K562 (cell line): Measurements from ENCODE around the gene MBNL1. TPM values are rescaled to one million over a fixed set of nuclear protein-coding genes. Genes with fewer than 3 reads are reported as not detected.

Source experiments
- CBX1 ChIP-seq: sonication (generic); IDR thresholded peaks from 2 replicates; pipeline ENCODE4 v1.6.1; 2016; ENCODE audit warnings: antibody characterized with exemption, low read depth, mild to moderate bottlenecking
- DMBX1 ChIP-seq: fragments of 250-450 bp; sonication (Bioruptor Pico); IDR thresholded peaks from 2 replicates; pipeline ENCODE4 v1.8.0; 2022; ENCODE audit warnings: inconsistent platforms, mild to moderate bottlenecking, moderate library complexity, borderline replicate concordance
- ETV6 ChIP-seq, 3 experiments: fragments of 150-350 bp in 1 of 3; sonication (generic) in 1 of 3; formaldehyde crosslinking in 1 of 3; IDR thresholded peaks; 2 replicates each; pipeline versions ENCODE4 v1.6.1 to v1.8.0; 2014 to 2022; ENCODE audit warnings: borderline replicate concordance in 2 of 3, low read depth in 2 of 3, antibody characterized with exemption in 1 of 3, low read length in 1 of 3, mild to moderate bottlenecking in 1 of 3, missing genetic modification reagents in 1 of 3
- FOXA3 ChIP-seq, 2 experiments: fragments of 450-650 bp in 1 of 2; sonication (generic) in 1 of 2; formaldehyde crosslinking; IDR thresholded peaks in 1 of 2; conservative IDR thresholded peaks in 1 of 2; 2 replicates each; pipeline versions ENCODE4 v1.4.0 to v1.8.0; 2020 to 2022; ENCODE audit warnings: mild to moderate bottlenecking in 2 of 2, missing genetic modification reagents in 1 of 2
- KAT2B ChIP-seq: IDR thresholded peaks from one replicate; pipeline ENCODE4 v1.6.1; 2012; ENCODE audit warnings: low read depth, mild to moderate bottlenecking, control low read depth, inconsistent platforms, low read length, moderate library complexity
- KLF13 ChIP-seq: fragments of 450-650 bp; IDR thresholded peaks from 2 replicates; pipeline ENCODE4 v1.6.1; 2016; ENCODE audit warnings: missing genetic modification characterization, low read depth, mild to moderate bottlenecking, missing compliant biosample characterization, moderate library complexity, borderline replicate concordance
- MAFK ChIP-seq: IDR thresholded peaks from 2 replicates; pipeline ENCODE4 v1.6.1; 2011; ENCODE audit warnings: low read length, improper control_type of control experiment
- NFE2 ChIP-seq: IDR thresholded peaks from 2 replicates; pipeline ENCODE4 v1.6.1; 2014; ENCODE audit warnings: antibody characterized with exemption, low read depth
- NFIC ChIP-seq: fragments of 450-650 bp; IDR thresholded peaks from 2 replicates; pipeline ENCODE4 v1.6.1; 2017; ENCODE audit warnings: mild to moderate bottlenecking, inconsistent platforms
- SMC3 ChIP-seq: conservative IDR thresholded peaks from 2 replicates; pipeline ENCODE4 v1.6.1; 2011; ENCODE audit warnings: low read depth, low read length, improper control_type of control experiment; ENCODE audit not compliant: insufficient read depth
- ZFP30 ChIP-seq: fragments of 250-450 bp; sonication (Bioruptor Pico); IDR thresholded peaks from 2 replicates; pipeline ENCODE4 v1.8.0; 2022; ENCODE audit warnings: moderate library complexity, mild to moderate bottlenecking, inconsistent platforms, borderline replicate concordance
- ZNF444 ChIP-seq: fragments of 250-450 bp; sonication (Bioruptor Pico); IDR thresholded peaks from 2 replicates; pipeline ENCODE4 v1.4.0; 2020; ENCODE audit warnings: mild to moderate bottlenecking, moderate library complexity
- ZNF561 ChIP-seq: fragments of 450-650 bp; formaldehyde crosslinking; conservative IDR thresholded peaks from 2 replicates; pipeline ENCODE4 v1.4.0; 2020; ENCODE audit warnings: mild to moderate bottlenecking, moderate library complexity
- ZNF668 ChIP-seq: fragments of 250-450 bp; sonication (Bioruptor Pico); IDR thresholded peaks from 2 replicates; pipeline ENCODE4 v1.8.0; 2022; ENCODE audit warnings: mild to moderate bottlenecking, inconsistent platforms
- polyA plus RNA-seq, 8 experiments: library from polyadenylated mRNA; depleted of rRNA in 4 of 8; stranded (reverse) in 5 of 8; unstranded in 3 of 8; fragments of >200 nt; fragmentation: Nextera tagmentation in 2 of 8; fragmentation: Illumina TruSeq in 1 of 8; extraction: Ambion mirVana in 2 of 8; extraction: Trizol in 1 of 8; gene quantifications; 2 replicates each; pipeline versions ENCODE4 v1.2.1 to v1.2.3, GENCODE V29; 2011 to 2014; ENCODE audit warnings: inconsistent platforms in 1 of 8, missing spikeins in 1 of 8
- total RNA-seq, 7 experiments: library from RNA; depleted of rRNA in 6 of 7; stranded (reverse); fragments of >200 nt in 6 of 7; fragmentation: Illumina TruSeq in 2 of 7; extraction: Trizol in 2 of 7; gene quantifications; 2 replicates each; pipeline versions ENCODE4 v1.2.1 to v1.2.3, GENCODE V29; 2011 to 2021; ENCODE audit warnings: low replicate concordance in 1 of 7
- TF ChIP-seq, protein P1 (sequence below), 2 experiments: fragments of 150-350 bp in 1 of 2; IDR thresholded peaks; 2 replicates each; pipeline ENCODE4 v1.6.1; 2012 to 2016; ENCODE audit warnings: low read depth in 2 of 2, low read length in 2 of 2, mild to moderate bottlenecking in 1 of 2, moderate library complexity in 1 of 2
- TF ChIP-seq, protein P2 (sequence below): fragments of 450-650 bp; IDR thresholded peaks from one replicate; pipeline ENCODE4 v1.6.1; 2018; ENCODE audit warnings: mild to moderate bottlenecking, moderate library complexity; ENCODE audit not compliant: partially characterized antibody
- TF ChIP-seq, protein P3 (sequence below): sonication (generic); formaldehyde crosslinking; IDR thresholded peaks from 2 replicates; pipeline ENCODE4 v1.8.1; 2023; ENCODE audit warnings: mild to moderate bottlenecking, missing genetic modification reagents
- TF ChIP-seq, protein P4 (sequence below): fragments of 250-450 bp; sonication (Bioruptor Pico); IDR thresholded peaks from 2 replicates; pipeline ENCODE4 v1.5.1; 2021; ENCODE audit warnings: mild to moderate bottlenecking
- TF ChIP-seq, protein P5 (sequence below): sonication (generic); formaldehyde crosslinking; IDR thresholded peaks from 2 replicates; pipeline ENCODE4 v1.8.0; 2022; ENCODE audit warnings: mild to moderate bottlenecking, low read depth, missing genetic modification reagents

MBNL1 gene
- total and polyA plus RNA-seq, 9 of the 15 experiments (the other 6 are each of a cell fraction or from before 2014, with no cell fraction given): 70.3 to 243 (median 220) TPM

DNA sequence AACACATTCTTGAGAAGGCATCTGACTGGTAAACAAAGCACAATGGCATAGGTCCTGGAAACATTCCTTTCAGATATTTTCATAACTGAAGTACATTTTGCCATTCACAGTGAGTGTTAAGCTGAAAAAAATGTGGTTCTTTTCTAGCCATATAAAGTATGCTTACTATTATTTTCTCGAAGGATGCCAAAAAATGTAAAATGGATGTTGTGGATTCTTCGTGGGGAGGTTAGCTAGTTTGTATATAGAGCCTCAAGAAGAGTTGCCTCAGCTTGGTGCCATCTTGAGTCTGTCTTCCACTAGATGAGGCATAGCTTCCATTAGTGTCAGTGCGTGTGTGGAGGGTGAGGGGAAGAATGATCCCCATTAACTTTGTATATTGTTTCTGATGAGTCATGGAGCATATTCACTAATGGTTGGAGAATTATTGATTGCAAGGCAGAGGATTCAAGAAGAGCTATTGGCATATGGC lies 4.1 kb downstream of the MBNL1 start (continued):
- TF ChIP-seq CBX1 (no peak), FOXA3 (CRISPR knock-in tag; conservative IDR thresholded peaks at IDR 0.05 in 1 of 2, IDR thresholded peaks at IDR 0.05 in 1 of 2) (no peak), MAFK (peak; percentile 49; the same call in 1 of the 2 replicates), NFIC (0 out of 2 replicates have a peak, but pooled peaks have one; percentile 17), KLF13 (no peak), ZNF444 (CRISPR knock-in tag) (no peak), ETV6 (IDR thresholded peaks at IDR 0.05; ENCODE audit: borderline replicate concordance in 1 of 2, low read depth in 2 of 2, low read length in 1 of 2) (no peak), ETV6 (CRISPR knock-in tag; IDR thresholded peaks at IDR 0.05; ENCODE audit: borderline replicate concordance) (no peak), NFE2 (peak; percentile 83; the same call in 1 of the 2 replicates), DMBX1 (CRISPR knock-in tag) (no peak), SMC3 (no peak), ZFP30 (CRISPR knock-in tag) (no peak), KAT2B (no peak), ZNF668 (CRISPR knock-in tag) (no peak), ZNF561 (CRISPR knock-in tag) (no peak)
- TF ChIP-seq, protein P1, sequence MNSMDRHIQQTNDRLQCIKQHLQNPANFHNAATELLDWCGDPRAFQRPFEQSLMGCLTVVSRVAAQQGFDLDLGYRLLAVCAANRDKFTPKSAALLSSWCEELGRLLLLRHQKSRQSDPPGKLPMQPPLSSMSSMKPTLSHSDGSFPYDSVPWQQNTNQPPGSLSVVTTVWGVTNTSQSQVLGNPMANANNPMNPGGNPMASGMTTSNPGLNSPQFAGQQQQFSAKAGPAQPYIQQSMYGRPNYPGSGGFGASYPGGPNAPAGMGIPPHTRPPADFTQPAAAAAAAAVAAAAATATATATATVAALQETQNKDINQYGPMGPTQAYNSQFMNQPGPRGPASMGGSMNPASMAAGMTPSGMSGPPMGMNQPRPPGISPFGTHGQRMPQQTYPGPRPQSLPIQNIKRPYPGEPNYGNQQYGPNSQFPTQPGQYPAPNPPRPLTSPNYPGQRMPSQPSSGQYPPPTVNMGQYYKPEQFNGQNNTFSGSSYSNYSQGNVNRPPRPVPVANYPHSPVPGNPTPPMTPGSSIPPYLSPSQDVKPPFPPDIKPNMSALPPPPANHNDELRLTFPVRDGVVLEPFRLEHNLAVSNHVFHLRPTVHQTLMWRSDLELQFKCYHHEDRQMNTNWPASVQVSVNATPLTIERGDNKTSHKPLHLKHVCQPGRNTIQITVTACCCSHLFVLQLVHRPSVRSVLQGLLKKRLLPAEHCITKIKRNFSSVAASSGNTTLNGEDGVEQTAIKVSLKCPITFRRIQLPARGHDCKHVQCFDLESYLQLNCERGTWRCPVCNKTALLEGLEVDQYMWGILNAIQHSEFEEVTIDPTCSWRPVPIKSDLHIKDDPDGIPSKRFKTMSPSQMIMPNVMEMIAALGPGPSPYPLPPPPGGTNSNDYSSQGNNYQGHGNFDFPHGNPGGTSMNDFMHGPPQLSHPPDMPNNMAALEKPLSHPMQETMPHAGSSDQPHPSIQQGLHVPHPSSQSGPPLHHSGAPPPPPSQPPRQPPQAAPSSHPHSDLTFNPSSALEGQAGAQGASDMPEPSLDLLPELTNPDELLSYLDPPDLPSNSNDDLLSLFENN (IDR thresholded peaks at IDR 0.05; ENCODE audit: low read depth in 2 of 2, low read length in 2 of 2): no peak
- TF ChIP-seq, protein P2, sequence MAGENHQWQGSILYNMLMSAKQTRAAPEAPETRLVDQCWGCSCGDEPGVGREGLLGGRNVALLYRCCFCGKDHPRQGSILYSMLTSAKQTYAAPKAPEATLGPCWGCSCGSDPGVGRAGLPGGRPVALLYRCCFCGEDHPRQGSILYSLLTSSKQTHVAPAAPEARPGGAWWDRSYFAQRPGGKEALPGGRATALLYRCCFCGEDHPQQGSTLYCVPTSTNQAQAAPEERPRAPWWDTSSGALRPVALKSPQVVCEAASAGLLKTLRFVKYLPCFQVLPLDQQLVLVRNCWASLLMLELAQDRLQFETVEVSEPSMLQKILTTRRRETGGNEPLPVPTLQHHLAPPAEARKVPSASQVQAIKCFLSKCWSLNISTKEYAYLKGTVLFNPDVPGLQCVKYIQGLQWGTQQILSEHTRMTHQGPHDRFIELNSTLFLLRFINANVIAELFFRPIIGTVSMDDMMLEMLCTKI: no peak
- TF ChIP-seq, protein P3, sequence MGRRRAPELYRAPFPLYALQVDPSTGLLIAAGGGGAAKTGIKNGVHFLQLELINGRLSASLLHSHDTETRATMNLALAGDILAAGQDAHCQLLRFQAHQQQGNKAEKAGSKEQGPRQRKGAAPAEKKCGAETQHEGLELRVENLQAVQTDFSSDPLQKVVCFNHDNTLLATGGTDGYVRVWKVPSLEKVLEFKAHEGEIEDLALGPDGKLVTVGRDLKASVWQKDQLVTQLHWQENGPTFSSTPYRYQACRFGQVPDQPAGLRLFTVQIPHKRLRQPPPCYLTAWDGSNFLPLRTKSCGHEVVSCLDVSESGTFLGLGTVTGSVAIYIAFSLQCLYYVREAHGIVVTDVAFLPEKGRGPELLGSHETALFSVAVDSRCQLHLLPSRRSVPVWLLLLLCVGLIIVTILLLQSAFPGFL (CRISPR knock-in tag): no peak
- TF ChIP-seq, protein P4, sequence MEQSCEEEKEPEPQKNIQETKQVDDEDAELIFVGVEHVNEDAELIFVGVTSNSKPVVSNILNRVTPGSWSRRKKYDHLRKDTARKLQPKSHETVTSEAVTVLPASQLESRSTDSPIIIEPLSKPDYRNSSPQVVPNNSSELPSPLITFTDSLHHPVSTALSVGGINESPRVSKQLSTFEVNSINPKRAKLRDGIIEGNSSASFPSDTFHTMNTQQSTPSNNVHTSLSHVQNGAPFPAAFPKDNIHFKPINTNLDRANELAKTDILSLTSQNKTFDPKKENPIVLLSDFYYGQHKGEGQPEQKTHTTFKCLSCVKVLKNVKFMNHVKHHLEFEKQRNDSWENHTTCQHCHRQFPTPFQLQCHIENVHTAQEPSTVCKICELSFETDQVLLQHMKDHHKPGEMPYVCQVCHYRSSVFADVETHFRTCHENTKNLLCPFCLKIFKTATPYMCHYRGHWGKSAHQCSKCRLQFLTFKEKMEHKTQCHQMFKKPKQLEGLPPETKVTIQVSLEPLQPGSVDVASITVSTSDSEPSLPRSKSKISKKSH (CRISPR knock-in tag): no peak
- TF ChIP-seq, protein P5, sequence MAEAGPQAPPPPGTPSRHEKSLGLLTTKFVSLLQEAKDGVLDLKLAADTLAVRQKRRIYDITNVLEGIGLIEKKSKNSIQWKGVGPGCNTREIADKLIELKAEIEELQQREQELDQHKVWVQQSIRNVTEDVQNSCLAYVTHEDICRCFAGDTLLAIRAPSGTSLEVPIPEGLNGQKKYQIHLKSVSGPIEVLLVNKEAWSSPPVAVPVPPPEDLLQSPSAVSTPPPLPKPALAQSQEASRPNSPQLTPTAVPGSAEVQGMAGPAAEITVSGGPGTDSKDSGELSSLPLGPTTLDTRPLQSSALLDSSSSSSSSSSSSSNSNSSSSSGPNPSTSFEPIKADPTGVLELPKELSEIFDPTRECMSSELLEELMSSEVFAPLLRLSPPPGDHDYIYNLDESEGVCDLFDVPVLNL: no peak
